GM12891 (cell line): Measurements from ENCODE around the gene PHAF1.

Experiments used
- DNase-seq: peaks from one replicate; pipeline ENCODE4 v3.0.0; 2011; ENCODE audit warnings: low spot score; ENCODE audit not compliant: insufficient read length
- FAIRE-seq: peaks from 2 replicates; lab custom pipeline; 2011; peaks lifted over from hg19 to GRCh38; lab: Jason Lieb, UNC
- PAX5 ChIP-seq: IDR thresholded peaks from 2 replicates; pipeline ENCODE4 v1.6.1; 2011; ENCODE audit warnings: low read length, moderate library complexity, mild to moderate bottlenecking; ENCODE audit not compliant: insufficient read depth, severe bottlenecking
- POLR2A ChIP-seq: IDR thresholded peaks from 2 replicates; pipeline ENCODE4 v1.6.1; 2011; ENCODE audit warnings: low read depth, low read length, control low read depth
- POLR2AphosphoS5 ChIP-seq: IDR thresholded peaks from 2 replicates; pipeline ENCODE4 v1.6.1; 2011; ENCODE audit warnings: low read depth, low read length, control low read depth
- POU2F2 ChIP-seq: IDR thresholded peaks from 2 replicates; pipeline ENCODE4 v1.6.1; 2011; ENCODE audit warnings: low read depth, mild to moderate bottlenecking, control low read depth, low read length, moderate library complexity
- SPI1 ChIP-seq: IDR thresholded peaks from 2 replicates; pipeline ENCODE4 v1.6.1; 2011; ENCODE audit warnings: low read depth, low read length, control low read depth
- TAF1 ChIP-seq: IDR thresholded peaks from 2 replicates; pipeline ENCODE4 v1.6.1; 2011; ENCODE audit warnings: low read depth, low read length, control low read depth

The PHAF1 gene

DNA sequence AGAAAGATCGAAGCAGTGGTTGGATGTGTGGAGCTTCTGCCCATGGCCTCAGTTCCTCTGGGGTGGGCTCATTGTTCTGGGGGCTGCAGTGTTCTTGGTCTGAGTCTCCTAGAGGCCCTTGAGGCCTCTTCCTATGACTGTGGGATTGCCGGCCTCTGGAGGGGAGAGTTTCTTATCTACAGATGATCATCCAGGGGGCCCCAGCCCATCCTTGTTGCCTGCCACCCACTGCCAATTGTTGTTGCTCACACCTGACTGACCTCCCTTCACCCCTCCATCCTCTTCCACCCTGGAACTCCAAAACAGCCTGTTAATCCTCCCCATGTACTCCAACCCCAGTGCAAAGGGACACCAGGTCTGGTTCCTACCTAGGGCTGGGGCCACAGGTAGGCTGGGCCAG is 35.2 kb downstream of the PHAF1 start:
- TF ChIP-seq POU2F2 = no peak
- no peak for TF ChIP-seq TAF1
- no peak for TF ChIP-seq POLR2AphosphoS5
- no peak for TF ChIP-seq SPI1
- TF ChIP-seq PAX5 = no peak
- TF ChIP-seq POLR2A = no peak
- no peak for DNase-seq
- FAIRE-seq = no peak

GRCh38 chr16:67145746-67146145 is 36.0 kb downstream of the PHAF1 start:
- TF ChIP-seq POU2F2 (no peak), TAF1 (no peak), PAX5 (no peak), POLR2AphosphoS5 (no peak), POLR2A (no peak), SPI1 (no peak)
- DNase-seq (no peak), FAIRE-seq (no peak)

DNA sequence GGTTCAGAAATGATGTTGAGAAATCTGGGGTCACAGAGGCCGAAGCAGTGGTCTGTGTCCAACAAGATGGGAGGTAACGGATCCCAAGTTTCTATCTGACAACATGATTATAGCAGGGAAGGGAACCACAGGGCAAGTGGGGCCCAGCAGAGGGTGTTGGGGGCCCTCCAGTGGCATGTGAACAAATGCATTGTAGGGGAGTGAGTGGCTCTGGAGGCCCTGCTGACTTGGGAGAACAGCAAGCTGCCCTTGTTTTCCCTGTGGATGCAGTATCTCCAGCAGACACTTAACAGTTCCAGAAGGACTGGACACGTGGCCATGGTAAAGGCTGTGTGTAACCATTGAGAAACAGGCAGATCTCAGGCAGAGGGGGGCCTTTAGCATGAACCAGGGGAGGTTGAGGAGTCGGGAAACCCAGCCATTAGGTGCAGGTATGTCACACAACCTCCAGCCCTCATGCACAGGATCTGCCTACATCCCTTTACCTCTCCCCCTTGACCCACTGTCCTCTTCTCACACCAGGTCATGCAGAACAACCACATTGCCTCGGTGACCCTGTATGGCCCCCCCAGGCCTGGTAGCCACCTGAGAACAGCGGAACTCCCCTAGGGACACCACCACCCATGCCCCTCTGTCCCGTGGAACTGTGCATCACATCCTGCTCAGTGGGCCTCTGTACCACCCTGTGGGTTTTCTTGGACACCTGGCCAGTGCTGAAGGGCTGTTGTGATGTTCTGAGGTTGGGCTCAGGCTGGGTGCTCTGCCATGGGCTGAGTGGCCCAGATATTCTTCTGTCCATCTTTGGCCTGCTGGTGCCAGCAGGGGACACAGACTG is 37.0 kb downstream of the PHAF1 start:
- FAIRE-seq = no peak
- TF ChIP-seq POLR2A (no peak), SPI1 (no peak), PAX5 (no peak)
- DNase-seq = no peak

- FAIRE-seq (no peak), DNase-seq (no peak)
- TF ChIP-seq POLR2AphosphoS5 (no peak), TAF1 (no peak), SPI1 (no peak), PAX5 (no peak), POU2F2 (no peak), POLR2A (no peak)
Measured at GRCh38 chr16:67147437-67148140, 37.8 kb downstream of the PHAF1 start.

- DNase-seq (no peak), FAIRE-seq (no peak)
- no peak for TF ChIP-seq PAX5
- TF ChIP-seq POU2F2 = no peak
- TF ChIP-seq SPI1 = no peak
- no peak for TF ChIP-seq POLR2A
- no peak for TF ChIP-seq TAF1
- TF ChIP-seq POLR2AphosphoS5 = no peak
Measured at GRCh38 chr16:67148221-67148620, 38.5 kb downstream of the PHAF1 start.

GRCh38 chr16:67148656-67149275 is 39.0 kb downstream of the PHAF1 start:
- FAIRE-seq = no peak
- no peak for DNase-seq
- no peak for TF ChIP-seq SPI1
- TF ChIP-seq TAF1 = no peak
- no peak for TF ChIP-seq POU2F2
- TF ChIP-seq POLR2A = no peak
- no peak for TF ChIP-seq PAX5
- TF ChIP-seq POLR2AphosphoS5 = no peak

- DNase-seq = no peak
- no peak for FAIRE-seq
- TF ChIP-seq POU2F2 (no peak), POLR2AphosphoS5 (no peak), SPI1 (no peak), POLR2A (no peak), TAF1 (no peak), PAX5 (no peak)
Measured at GRCh38 chr16:67149276-67150046, 39.7 kb downstream of the PHAF1 start.

DNA sequence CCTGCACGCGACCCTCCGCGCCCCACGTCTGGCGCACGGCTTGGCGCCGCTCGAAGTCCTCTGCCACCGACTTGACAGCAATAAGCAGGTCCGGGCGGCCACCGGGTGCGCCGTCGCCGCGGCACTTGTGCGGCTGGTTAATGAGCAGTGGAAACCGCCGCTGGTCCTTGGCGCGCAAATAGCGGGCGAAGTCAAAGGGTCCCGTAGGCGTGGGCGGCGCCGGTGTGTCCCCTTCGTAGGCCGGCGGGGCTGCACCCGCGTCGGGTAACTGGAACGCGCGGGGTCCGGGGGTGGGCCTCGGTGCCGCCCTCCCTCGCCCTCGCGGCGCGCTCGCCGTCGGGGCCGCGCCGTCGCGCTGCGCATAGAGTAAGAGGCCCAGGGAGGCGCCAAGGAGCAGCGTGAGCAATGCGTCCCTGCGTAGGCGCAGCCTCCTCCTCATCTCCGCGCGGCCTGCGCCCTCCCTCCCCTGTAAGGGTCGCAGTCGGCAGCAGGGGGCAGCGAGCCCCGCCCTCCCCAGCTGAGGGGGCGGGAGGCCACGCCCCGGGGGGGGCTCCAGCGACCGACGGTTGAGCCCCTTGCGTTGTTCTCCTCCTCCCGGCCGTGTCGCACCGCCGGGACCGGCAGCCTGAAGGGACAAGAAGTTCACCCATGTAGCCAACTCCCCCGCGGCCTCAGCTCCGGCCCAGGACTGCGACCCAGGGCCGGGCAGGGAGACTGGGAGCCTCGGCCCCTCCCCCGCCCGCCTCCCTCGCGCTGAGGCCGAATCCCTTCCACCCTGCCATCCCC is 40.5 kb downstream of the PHAF1 start:
- FAIRE-seq = peak; percentile 26
- TF ChIP-seq SPI1 (no peak), TAF1 (no peak), POLR2AphosphoS5 (no peak), POLR2A (no peak), PAX5 (no peak), POU2F2 (no peak)

GRCh38 chr16:67150833-67151396 is 41.2 kb downstream of the PHAF1 start, which contains the start of gene B3GNT9:
Gene B3GNT9 (minus strand): TSS chr16:67150998. CDS start chr16:67150485, 513 bp downstream.
- FAIRE-seq (peak; percentile 86), DNase-seq (peak; percentile 85)
- no peak for TF ChIP-seq TAF1
- no peak for TF ChIP-seq POLR2AphosphoS5
- no peak for TF ChIP-seq PAX5
- no peak for TF ChIP-seq POU2F2
- no peak for TF ChIP-seq POLR2A

More for the DNA sequence above, 40.5 kb downstream of the PHAF1 start:
- DNase-seq = peak; percentile 75
